ENCODE measurements around the gene MAMDC2.
"Not testable (repeated sequence)": the region's sequence is repeated elsewhere in the genome, so short reads cannot be mapped to it uniquely, and the experiment has no call there.

The MAMDC2 gene

GRCh38 chr9:70028287-70028686 lies 15.4 kb upstream of the MAMDC2 start:
- no peak for DNase-seq (ENCODE audit: low read depth, low spot score)
- Histone ChIP-seq H3K9me3 (ENCODE audit: low read depth, low read length) (no peaks in the 10 kb centered on the region), H3K27ac (no peak overlapping the region), H3K36me3 (ENCODE audit: insufficient read depth, low read length) (no peaks in the 10 kb centered on the region), H3K4me3 (no peak overlapping the region), H3K9ac (ENCODE audit: insufficient read length) (no peak overlapping the region)
- no peak for TF ChIP-seq EZH2 (IDR thresholded peaks at IDR 0.05)
- no peak for TF ChIP-seq FOXP2 (optimal IDR thresholded peaks at IDR 0.05; ENCODE audit: control extremely low read depth, extremely low read length, insufficient read depth)
- no peak for TF ChIP-seq POLR2AphosphoS5 (IDR thresholded peaks at IDR 0.05; ENCODE audit: borderline replicate concordance, low read depth, low read length)

- no peak overlapping the region for H3K9ac ChIP-seq (ENCODE audit: insufficient read length)
Observed at GRCh38 chr9:70030156-70030555, 13.5 kb upstream of the MAMDC2 start.

GRCh38 chr9:70031141-70031545 lies 12.5 kb upstream of the MAMDC2 start:
- no peak overlapping the region for H3K9ac ChIP-seq (ENCODE audit: insufficient read length)
- TF ChIP-seq FOXP2 (optimal IDR thresholded peaks at IDR 0.05; ENCODE audit: control extremely low read depth, extremely low read length, insufficient read depth) (no peak), EZH2 (IDR thresholded peaks at IDR 0.05) (no peak), POLR2AphosphoS5 (IDR thresholded peaks at IDR 0.05; ENCODE audit: borderline replicate concordance, low read depth, low read length) (no peak)
- no peak for DNase-seq (ENCODE audit: low read depth, low spot score)
- H3K36me3 ChIP-seq (ENCODE audit: insufficient read depth, low read length), result no peaks in the 10 kb centered on the region
- H3K4me3 ChIP-seq, result no peak overlapping the region
- H3K27ac ChIP-seq, result no peak overlapping the region
- H3K9me3 ChIP-seq (ENCODE audit: low read depth, low read length), result no peaks in the 10 kb centered on the region

More at GRCh38 chr9:70030156-70030555, 13.5 kb upstream of the MAMDC2 start:
- no peak for DNase-seq (ENCODE audit: low read depth, low spot score)
- Histone ChIP-seq H3K27ac (no peak overlapping the region), H3K4me3 (no peak overlapping the region), H3K9me3 (ENCODE audit: low read depth, low read length) (no peaks in the 10 kb centered on the region), H3K36me3 (ENCODE audit: insufficient read depth, low read length) (no peaks in the 10 kb centered on the region)
- TF ChIP-seq EZH2 (IDR thresholded peaks at IDR 0.05) (no peak), POLR2AphosphoS5 (IDR thresholded peaks at IDR 0.05; ENCODE audit: borderline replicate concordance, low read depth, low read length) (no peak), FOXP2 (optimal IDR thresholded peaks at IDR 0.05; ENCODE audit: control extremely low read depth, extremely low read length, insufficient read depth) (no peak)

- Histone ChIP-seq H3K27ac (no peak overlapping the region), H3K4me3 (no peak overlapping the region), H3K36me3 (ENCODE audit: insufficient read depth, low read length) (no peaks in the 10 kb centered on the region), H3K9ac (ENCODE audit: insufficient read length) (no peak overlapping the region), H3K9me3 (ENCODE audit: low read depth, low read length) (no peaks in the 10 kb centered on the region)
- no peak for DNase-seq (ENCODE audit: low read depth, low spot score)
- no peak for TF ChIP-seq FOXP2 (optimal IDR thresholded peaks at IDR 0.05; ENCODE audit: control extremely low read depth, extremely low read length, insufficient read depth)
- no peak for TF ChIP-seq POLR2AphosphoS5 (IDR thresholded peaks at IDR 0.05; ENCODE audit: borderline replicate concordance, low read depth, low read length)
- no peak for TF ChIP-seq EZH2 (IDR thresholded peaks at IDR 0.05)
Observed at GRCh38 chr9:70034271-70034711, 9.4 kb upstream of the MAMDC2 start.

- Histone ChIP-seq H3K27ac (no peak overlapping the region), H3K9me3 (ENCODE audit: low read depth, low read length) (no peaks in the 10 kb centered on the region), H3K9ac (ENCODE audit: insufficient read length) (no peak overlapping the region), H3K36me3 (ENCODE audit: insufficient read depth, low read length) (no peaks in the 10 kb centered on the region), H3K4me3 (no peak overlapping the region)
- DNase-seq (ENCODE audit: low read depth, low spot score), result no peak
- no peak for TF ChIP-seq POLR2AphosphoS5 (IDR thresholded peaks at IDR 0.05; ENCODE audit: borderline replicate concordance, low read depth, low read length)
- no peak for TF ChIP-seq FOXP2 (optimal IDR thresholded peaks at IDR 0.05; ENCODE audit: control extremely low read depth, extremely low read length, insufficient read depth)
- TF ChIP-seq EZH2 (IDR thresholded peaks at IDR 0.05), result no peak
Observed at GRCh38 chr9:70035691-70036090, 8.0 kb upstream of the MAMDC2 start.

- no peak overlapping the region for H3K27ac ChIP-seq
- TF ChIP-seq POLR2AphosphoS5 (IDR thresholded peaks at IDR 0.05; ENCODE audit: borderline replicate concordance, low read depth, low read length) (no peak), EZH2 (IDR thresholded peaks at IDR 0.05) (no peak), FOXP2 (optimal IDR thresholded peaks at IDR 0.05; ENCODE audit: control extremely low read depth, extremely low read length, insufficient read depth) (no peak)
Observed at GRCh38 chr9:70036641-70037040, 7.0 kb upstream of the MAMDC2 start.

GRCh38 chr9:70038171-70038621 lies 5.5 kb upstream of the MAMDC2 start:
- DNase-seq (ENCODE audit: low read depth, low spot score); H3K9ac ChIP-seq (ENCODE audit: insufficient read length); H3K4me3 ChIP-seq; H3K27ac ChIP-seq; H3K9me3 ChIP-seq (ENCODE audit: low read depth, low read length); H3K36me3 ChIP-seq (ENCODE audit: insufficient read depth, low read length): not testable (repeated sequence)

More at GRCh38 chr9:70036641-70037040, 7.0 kb upstream of the MAMDC2 start:
- Histone ChIP-seq H3K4me3 (no peak overlapping the region), H3K9ac (ENCODE audit: insufficient read length) (no peak overlapping the region), H3K9me3 (ENCODE audit: low read depth, low read length) (no peaks in the 10 kb centered on the region), H3K36me3 (ENCODE audit: insufficient read depth, low read length) (no peaks in the 10 kb centered on the region)
- DNase-seq (ENCODE audit: low read depth, low spot score), result no peak

- Histone ChIP-seq H3K27ac (no peak overlapping the region), H3K9me3 (ENCODE audit: low read depth, low read length) (no peaks in the 10 kb centered on the region), H3K9ac (ENCODE audit: insufficient read length) (no peak overlapping the region), H3K36me3 (ENCODE audit: insufficient read depth, low read length) (no peaks in the 10 kb centered on the region), H3K4me3 (no peak overlapping the region)
- TF ChIP-seq POLR2AphosphoS5 (IDR thresholded peaks at IDR 0.05; ENCODE audit: borderline replicate concordance, low read depth, low read length) (no peak), FOXP2 (optimal IDR thresholded peaks at IDR 0.05; ENCODE audit: control extremely low read depth, extremely low read length, insufficient read depth) (no peak), EZH2 (IDR thresholded peaks at IDR 0.05) (no peak)
- DNase-seq (ENCODE audit: low read depth, low spot score), result no peak
Observed at GRCh38 chr9:70040376-70040903, 3.2 kb upstream of the MAMDC2 start.

Measured in SK-N-MC (cell line).